ENCODE data around the gene DNAH6. TPM values are rescaled to one million over a fixed set of nuclear protein-coding genes. Genes with fewer than 3 reads are reported as not detected.
A peak's percentile ranks its signal among the peaks of the same experiment; 100 is the strongest.

The DNAH6 gene
- total RNA-seq, 1 donor from 2014 or later = 6.3 TPM

- Histone ChIP-seq H3K4me1 (no peaks in the 10 kb centered on the region), H3K9me3 (peaks cover 8% of the 10 kb centered on the region), H3K27ac (no peak overlapping the region), H3K36me3 (no peaks in the 10 kb centered on the region), H3K4me3 (no peak overlapping the region), H3K27me3 (ENCODE audit: low read depth) (no peaks in the 10 kb centered on the region)
- ATAC-seq (no peak), DNase-seq (no peak)
- intact Hi-C loops (cut with DNase I) = no loop called here
- no peak for TF ChIP-seq CTCF (IDR thresholded peaks at IDR 0.05)
Observed at GRCh38 chr2:84839851-84840250, 323.6 kb downstream of the DNAH6 start.

GRCh38 chr2:84840306-84840705 is 324.0 kb downstream of the DNAH6 start:
- no peaks in the 10 kb centered on the region for H3K4me1 ChIP-seq
- intact Hi-C loops (cut with DNase I) = no loop called here
- H3K36me3 ChIP-seq = no peaks in the 10 kb centered on the region
- no peak for TF ChIP-seq CTCF (IDR thresholded peaks at IDR 0.05)
- H3K9me3 ChIP-seq = peaks cover 8% of the 10 kb centered on the region
- H3K4me3 ChIP-seq = no peak overlapping the region
- no peak overlapping the region for H3K27ac ChIP-seq
- ATAC-seq = no peak
- H3K27me3 ChIP-seq (ENCODE audit: low read depth) = no peaks in the 10 kb centered on the region
- no peak for DNase-seq

- Histone ChIP-seq H3K4me1 (peaks cover 3% of the 10 kb centered on the region), H3K36me3 (no peaks in the 10 kb centered on the region), H3K4me3 (no peak overlapping the region), H3K9me3 (peaks cover 2% of the 10 kb centered on the region), H3K27me3 (ENCODE audit: low read depth) (no peaks in the 10 kb centered on the region), H3K27ac (no peak overlapping the region)
- no peak for ATAC-seq
- DNase-seq = no peak
- TF ChIP-seq CTCF (IDR thresholded peaks at IDR 0.05) = no peak
- intact Hi-C loops (cut with DNase I) = no loop called here
Observed at GRCh38 chr2:84841577-84841976, 325.3 kb downstream of the DNAH6 start.

- intact Hi-C loops (cut with DNase I) = no loop called here
- Histone ChIP-seq H3K36me3 (no peaks in the 10 kb centered on the region), H3K27ac (no peak overlapping the region), H3K4me3 (no peak overlapping the region), H3K27me3 (ENCODE audit: low read depth) (no peaks in the 10 kb centered on the region), H3K9me3 (no peaks in the 10 kb centered on the region), H3K4me1 (peaks cover 16% of the 10 kb centered on the region)
- ATAC-seq = no peak
- no peak for DNase-seq
- no peak for TF ChIP-seq CTCF (IDR thresholded peaks at IDR 0.05)
Observed at GRCh38 chr2:84844141-84844540, 327.8 kb downstream of the DNAH6 start.

- intact Hi-C loops (cut with DNase I) = no loop called here
- Histone ChIP-seq H3K4me3 (no peak overlapping the region), H3K36me3 (no peaks in the 10 kb centered on the region), H3K9me3 (no peaks in the 10 kb centered on the region), H3K27me3 (ENCODE audit: low read depth) (no peaks in the 10 kb centered on the region), H3K4me1 (peaks cover 16% of the 10 kb centered on the region), H3K27ac (peak overlapping the region; percentile 61)
- DNase-seq = no peak
- ATAC-seq = peak; percentile 43 to 51
- no peak for TF ChIP-seq CTCF (IDR thresholded peaks at IDR 0.05)
Observed at GRCh38 chr2:84846041-84846663, 329.9 kb downstream of the DNAH6 start.

Measured in lower lobe of right lung (tissue), 2 donors.